Adrenal gland (tissue), 12 donors: ENCODE data around the gene IGFALS. TPM values are rescaled to one million over a fixed set of nuclear protein-coding genes. Genes with fewer than 3 reads are reported as not detected.

Experiments used
- DNase-seq, 7 donors: peaks; one replicate each; pipeline ENCODE4 v3.0.0-alpha.2; 2019 to 2020
- H3K27ac ChIP-seq, 5 donors: fragments of 200-600 bp; sonication (generic) in 4 of 5; 1 replicate in 3 of 5; 2 replicates in 2 of 5; pipeline versions ENCODE4 v1.5.1 to v1.8.0; 2016 to 2020; ENCODE audit warnings: mild to moderate bottlenecking in 1 of 5
- H3K27me3 ChIP-seq: fragments of 200-600 bp; 2 replicates; pipeline ENCODE4 v1.8.0; 2021
- H3K36me3 ChIP-seq, 2 donors: fragments of 200-600 bp; replicated peaks in 1 of 2; 1 replicate in 1 of 2; 2 replicates in 1 of 2; pipeline versions ENCODE4 v1.5.1 to v1.8.0; 2018 to 2022
- H3K4me1 ChIP-seq, 2 donors: fragments of 200-600 bp; replicated peaks in 1 of 2; 1 replicate in 1 of 2; 2 replicates in 1 of 2; pipeline versions ENCODE4 v1.5.1 to v1.8.0; 2018 to 2021
- H3K4me3 ChIP-seq, 4 donors: fragments of 200-600 bp; sonication (generic) in 3 of 4; one replicate each; pipeline ENCODE4 v1.5.1; 2016 to 2018
- H3K9me3 ChIP-seq, 3 donors: fragments of 200-600 bp; sonication (generic) in 1 of 3; replicated peaks in 1 of 3; 1 replicate in 2 of 3; 2 replicates in 1 of 3; pipeline versions ENCODE4 v1.5.1 to v1.8.0; 2016 to 2021
- CTCF ChIP-seq, 6 experiments: fragments of 450-650 bp in 4 of 6; fragments of 200-600 bp in 2 of 6; sonication (generic) in 1 of 6; IDR thresholded peaks; 1 replicate in 5 of 6; 2 replicates in 1 of 6; pipeline versions ENCODE4 v1.5.1 to v1.8.0; 2016 to 2021; ENCODE audit warnings: antibody characterized with exemption in 6 of 6, mild to moderate bottlenecking in 2 of 6, moderate library complexity in 1 of 6
- POLR2A ChIP-seq, 2 donors: fragments of 450-650 bp; IDR thresholded peaks; one replicate each; pipeline ENCODE4 v1.6.1; 2017; ENCODE audit warnings: antibody characterized with exemption in 2 of 2, mild to moderate bottlenecking in 2 of 2, moderate library complexity in 1 of 2
- WGBS, 4 donors: extraction: QIAGEN DNeasy Blood & Tissue Kit in 2 of 4; methylation state at CpG; one replicate each; pipeline versions ENCODE4 v1.1.5 to v1.1.7; 2013 to 2017; 5-methylcytosine and 5-hydroxymethylcytosine counted together
- intact Hi-C, 2 donors: fragments of 100-400 bp; cut with DNase I; formaldehyde crosslinking; loops; one replicate each; pipeline versions ENCODE4 v1.14.1 to v1.15.0; 2022 to 2023
- polyA plus RNA-seq, 3 donors: library from polyadenylated mRNA; stranded (reverse); fragments of 200-250 nt in 2 of 3; fragments of 350-450 nt in 1 of 3; fragmentation: Illumina TruSeq in 1 of 3; extraction: RNeasy Lipid Tissue Mini Kit (QIAGEN cat#74804) in 1 of 3; gene quantifications; one replicate each; pipeline ENCODE4 v1.2.3, GENCODE V29; 2013 to 2014
- total RNA-seq, 9 donors: library from RNA; depleted of rRNA in 4 of 9; stranded (reverse); fragments of >200 nt in 4 of 9; fragments of 120-200 nt in 1 of 9; fragmentation: NEBNext Ultra II Directional in 1 of 9; extraction: Animal tissue kit (Norgen Biotek cat#: 25700) in 1 of 9; gene quantifications; one replicate each; pipeline versions ENCODE4 v1.1.0 to v1.2.4, GENCODE V29; 2013 to 2023
- donor health status: healthy with polysubstance abuse.
- donor health status: Bipolar disorder and iron deficiency.
- donor health status: DM: yes; HTN: yes; CAD: no.
- donor health status: DM: no; HTN: no; CAD: no.
- donor health status: DM: no; HTN: no; CAD: no.
- donor health status: DM: yes; HTN: yes; CAD: no.

IGFALS gene
- total and polyA plus RNA-seq, 12 donors: 0.11 to 3.9 (median 0.31) TPM; not detected in 2

GRCh38 chr16:1752853-1753252, 40.7 kb downstream of the IGFALS start:
- intact Hi-C loops: no loop called here
- H3K36me3 ChIP-seq: peaks cover 0 to 58% of the 10 kb centered on the region in 2 donors
- no peak for TF ChIP-seq POLR2A (IDR thresholded peaks at IDR 0.05)
- no peak for TF ChIP-seq CTCF (IDR thresholded peaks at IDR 0.05)

GRCh38 chr16:1751946-1752345, 41.6 kb downstream of the IGFALS start:
- WGBS, 4 donors: 94 to 95% (median 95%) methylated on average over 13 to 16 of the region's 16 CpGs
- intact Hi-C loops: no loop called here

More at GRCh38 chr16:1752853-1753252, 40.7 kb downstream of the IGFALS start:
- no peaks in the 10 kb centered on the region for H3K4me1 ChIP-seq
- H3K9me3 ChIP-seq: no peaks in the 10 kb centered on the region
- no peak overlapping the region for H3K27ac ChIP-seq
- DNase-seq: no peak
- no peaks in the 10 kb centered on the region for H3K27me3 ChIP-seq
- 87 to 97% (median 95%) methylated on average over 14 of the region's 14 CpGs for WGBS, 4 donors
- H3K4me3 ChIP-seq: no peak overlapping the region

GRCh38 chr16:1749152-1750117, 44.1 kb downstream of the IGFALS start:
- Histone ChIP-seq H3K27me3 (no peaks in the 10 kb centered on the region), H3K4me1 (no peaks in the 10 kb centered on the region), H3K9me3 (no peaks in the 10 kb centered on the region), H3K27ac (no peak overlapping the region), H3K4me3 (no peak overlapping the region), H3K36me3 (peaks cover 0 to 76% of the 10 kb centered on the region in 2 donors)
- 93 to 96% (median 95%) methylated on average over 19 to 29 of the region's 29 CpGs for WGBS, 4 donors
- intact Hi-C loops: loop anchor here in 1 of 2 donors (10.0 kb wide), 1 partner anchor 75 kb away; the partner anchor contains the start of gene JPT2
- DNase-seq: no peak
- TF ChIP-seq CTCF (IDR thresholded peaks at IDR 0.05): no peak
- TF ChIP-seq POLR2A (IDR thresholded peaks at IDR 0.05): no peak

More at GRCh38 chr16:1751946-1752345, 41.6 kb downstream of the IGFALS start:
- no peak for DNase-seq
- Histone ChIP-seq H3K27me3 (no peaks in the 10 kb centered on the region), H3K27ac (no peak overlapping the region), H3K4me3 (no peak overlapping the region), H3K36me3 (peaks cover 0 to 63% of the 10 kb centered on the region in 2 donors), H3K9me3 (no peaks in the 10 kb centered on the region), H3K4me1 (no peaks in the 10 kb centered on the region)
- no peak for TF ChIP-seq CTCF (IDR thresholded peaks at IDR 0.05)
- TF ChIP-seq POLR2A (IDR thresholded peaks at IDR 0.05): no peak

GRCh38 chr16:1747934-1748333, 45.6 kb downstream of the IGFALS start:
- intact Hi-C loops: loop anchor here in 1 of 2 donors (10.0 kb wide), 1 partner anchor 73 kb away; the partner anchor contains the start of gene JPT2
- Histone ChIP-seq H3K36me3 (peaks cover 0 to 86% of the 10 kb centered on the region in 2 donors), H3K27ac (no peak overlapping the region), H3K4me1 (no peaks in the 10 kb centered on the region), H3K4me3 (no peak overlapping the region), H3K27me3 (no peaks in the 10 kb centered on the region), H3K9me3 (no peaks in the 10 kb centered on the region)
- TF ChIP-seq CTCF (IDR thresholded peaks at IDR 0.05) (no peak), POLR2A (IDR thresholded peaks at IDR 0.05) (no peak)
- no peak for DNase-seq
- 60 to 88% (median 85%) methylated on average over 2 to 11 of the region's 11 CpGs for WGBS, 4 donors
